Neuronal stem cell (in vitro differentiated cells): ENCODE data around the gene CCL5.

Source experiments
- DNase-seq: peaks from one replicate; pipeline ENCODE4 v3.0.0-alpha.2; 2013; ENCODE audit warnings: low spot score
- H2AFZ ChIP-seq: one replicate; pipeline ENCODE4 v1.6.1; 2013; ENCODE audit warnings: mild to moderate bottlenecking, low read length, inconsistent platforms
- H2AK5ac ChIP-seq: 2 replicates; pipeline ENCODE4 v1.6.1; 2013; ENCODE audit warnings: low read depth, mild to moderate bottlenecking, inconsistent platforms, low read length, moderate library complexity, mixed read lengths
- H2BK120ac ChIP-seq: 2 replicates; pipeline ENCODE4 v1.6.1; 2013; ENCODE audit warnings: low read depth, mild to moderate bottlenecking, inconsistent platforms, low read length, moderate library complexity, mixed read lengths
- H2BK12ac ChIP-seq: one replicate; pipeline ENCODE4 v1.6.1; 2013; ENCODE audit warnings: low read length, inconsistent platforms
- H2BK15ac ChIP-seq: 2 replicates; pipeline ENCODE4 v1.6.1; 2013; ENCODE audit warnings: mild to moderate bottlenecking, low read length, inconsistent platforms, mixed read lengths
- H2BK5ac ChIP-seq: one replicate; pipeline ENCODE4 v1.6.1; 2013; ENCODE audit warnings: inconsistent platforms, mild to moderate bottlenecking, low read length, moderate library complexity
- H3K14ac ChIP-seq: one replicate; pipeline ENCODE4 v1.6.1; 2013; ENCODE audit warnings: low read length, inconsistent platforms
- H3K18ac ChIP-seq: 2 replicates; pipeline ENCODE4 v1.6.1; 2013; ENCODE audit warnings: low read length, inconsistent platforms
- H3K23ac ChIP-seq: 2 replicates; pipeline ENCODE4 v1.6.1; 2013; ENCODE audit warnings: low read depth, mild to moderate bottlenecking, mixed read lengths, low read length, inconsistent platforms; ENCODE audit not compliant: poor library complexity
- H3K27ac ChIP-seq: replicated peaks from 3 replicates; pipeline ENCODE4 v1.5.1; 2013; ENCODE audit warnings: low read length, inconsistent platforms
- H3K27me3 ChIP-seq, 3 experiments: 2 replicates each; pipeline ENCODE4 v1.6.1; 2013; ENCODE audit warnings: low read length in 3 of 3, mild to moderate bottlenecking in 2 of 3, inconsistent platforms in 1 of 3, low read depth in 1 of 3, mixed read lengths in 1 of 3, moderate library complexity in 1 of 3; ENCODE audit not compliant: control insufficient read depth in 3 of 3, insufficient read depth in 3 of 3
- H3K36me3 ChIP-seq, 2 donors: replicated peaks in 1 of 2; 2 replicates each; pipeline ENCODE4 v1.6.1; 2013; ENCODE audit warnings: low read length in 2 of 2; ENCODE audit not compliant: control insufficient read depth in 2 of 2, insufficient read depth in 2 of 2
- H3K4ac ChIP-seq: 2 replicates; pipeline ENCODE4 v1.6.1; 2013; ENCODE audit warnings: inconsistent platforms, mild to moderate bottlenecking, low read length, moderate library complexity
- H3K4me1 ChIP-seq, 2 donors: 1 replicate in 1 of 2; 2 replicates in 1 of 2; pipeline ENCODE4 v1.6.1; 2013; ENCODE audit warnings: low read length in 2 of 2, low read depth in 1 of 2; ENCODE audit not compliant: control insufficient read depth in 2 of 2, insufficient read depth in 1 of 2
- H3K4me2 ChIP-seq: one replicate; pipeline ENCODE4 v1.6.1; 2013; ENCODE audit warnings: mild to moderate bottlenecking, low read length, inconsistent platforms; ENCODE audit not compliant: insufficient read depth, poor library complexity, severe bottlenecking
- H3K4me3 ChIP-seq, 2 donors: 2 replicates each; pipeline ENCODE4 v1.5.1; 2013; ENCODE audit warnings: low read length in 2 of 2, mild to moderate bottlenecking in 2 of 2, inconsistent platforms in 1 of 2, moderate library complexity in 1 of 2
- H3K79me1 ChIP-seq: one replicate; pipeline ENCODE4 v1.6.1; 2013; ENCODE audit warnings: low read depth, mild to moderate bottlenecking, inconsistent platforms, low read length, moderate library complexity
- H3K9ac ChIP-seq: one replicate; pipeline ENCODE4 v1.6.1; 2013; ENCODE audit warnings: mild to moderate bottlenecking, low read depth, low read length, inconsistent platforms; ENCODE audit not compliant: poor library complexity
- H3K9me3 ChIP-seq, 2 donors: replicated peaks in 1 of 2; 2 replicates each; pipeline versions ENCODE3 to v1.6.1; 2013; ENCODE audit warnings: low read length in 2 of 2, mild to moderate bottlenecking in 2 of 2, inconsistent platforms in 1 of 2, low read depth in 1 of 2, mixed read lengths in 1 of 2, moderate library complexity in 1 of 2; ENCODE audit not compliant: control insufficient read depth in 2 of 2, insufficient read depth in 1 of 2
- H4K8ac ChIP-seq: one replicate; pipeline ENCODE4 v1.6.1; 2013; ENCODE audit warnings: low read depth, mild to moderate bottlenecking, inconsistent platforms, low read length, moderate library complexity
- H4K91ac ChIP-seq: one replicate; pipeline ENCODE4 v1.6.1; 2013; ENCODE audit warnings: low read length, low read depth, mild to moderate bottlenecking, inconsistent platforms; ENCODE audit not compliant: poor library complexity
- WGBS, 2 donors: extraction: QIAGEN DNeasy Blood & Tissue Kit; methylation state at CpG; one replicate each; pipeline ENCODE4 v1.1.7; 2013; ENCODE audit warnings: missing lambda C conversion rate in 2 of 2, mixed read lengths in 1 of 2; ENCODE audit not compliant: insufficient read length in 2 of 2, insufficient replicate concordance in 1 of 2; ENCODE audit errors: extremely low coverage in 2 of 2; 5-methylcytosine and 5-hydroxymethylcytosine counted together

The CCL5 gene

GRCh38 chr17:35892091-35893035, 12.2 kb upstream of the CCL5 start:
- no peak overlapping the region for H4K91ac ChIP-seq
- no peak overlapping the region for H2AFZ ChIP-seq
- no CpG with 5 or more reads among the region's 6 CpGs for WGBS, 2 donors
- H3K18ac ChIP-seq, result no peak overlapping the region
- H2AK5ac ChIP-seq, result no peak overlapping the region
- H3K4me3 ChIP-seq, result no peak overlapping the region
- no peak overlapping the region for H2BK15ac ChIP-seq
- H3K4me2 ChIP-seq, result no peak overlapping the region
- H3K36me3 ChIP-seq, result no peaks in the 10 kb centered on the region
- no peak overlapping the region for H2BK5ac ChIP-seq
- H3K4ac ChIP-seq, result no peak overlapping the region
- H3K23ac ChIP-seq, result no peak overlapping the region
- no peaks in the 10 kb centered on the region for H3K79me1 ChIP-seq
- H3K4me1 ChIP-seq, result peaks cover 0 to 7% of the 10 kb centered on the region in 2 donors
- peaks cover 0 to 2% of the 10 kb centered on the region in 2 donors for H3K9me3 ChIP-seq
- DNase-seq, result no peak
- H3K27me3 ChIP-seq, result peaks cover 0 to 4% (median 0%) of the 10 kb centered on the region in 3 experiments
- H3K9ac ChIP-seq, result no peak overlapping the region
- no peak overlapping the region for H3K27ac ChIP-seq
- H3K14ac ChIP-seq, result no peak overlapping the region
- H2BK120ac ChIP-seq, result no peak overlapping the region
- H2BK12ac ChIP-seq, result no peak overlapping the region
- no peak overlapping the region for H4K8ac ChIP-seq

- no CpG with 5 or more reads among the region's 4 CpGs for WGBS, 2 donors
- no peak overlapping the region for H2BK12ac ChIP-seq
- H3K36me3 ChIP-seq, result no peaks in the 10 kb centered on the region
Observed at GRCh38 chr17:35891269-35891668, 11.1 kb upstream of the CCL5 start.

GRCh38 chr17:35890774-35891155, 10.6 kb upstream of the CCL5 start:
- Histone ChIP-seq H3K4ac (no peak overlapping the region), H2BK15ac (no peak overlapping the region), H3K4me2 (no peak overlapping the region), H3K79me1 (no peaks in the 10 kb centered on the region), H3K27me3 (peaks cover 0 to 4% (median 0%) of the 10 kb centered on the region in 3 experiments), H3K18ac (no peak overlapping the region), H2BK5ac (no peak overlapping the region), H3K23ac (no peak overlapping the region), H2AFZ (no peak overlapping the region), H3K14ac (no peak overlapping the region), H3K4me3 (no peak overlapping the region), H3K36me3 (no peaks in the 10 kb centered on the region), H2BK120ac (no peak overlapping the region), H3K9me3 (peaks cover 0 to 2% of the 10 kb centered on the region in 2 donors), H3K4me1 (peaks cover 0 to 7% of the 10 kb centered on the region in 2 donors), H4K8ac (no peak overlapping the region), H3K9ac (no peak overlapping the region), H2BK12ac (no peak overlapping the region), H4K91ac (no peak overlapping the region), H3K27ac (no peak overlapping the region), H2AK5ac (no peak overlapping the region)
- no peak for DNase-seq
- WGBS, 2 donors, result no CpG with 5 or more reads among the region's 4 CpGs

More at GRCh38 chr17:35891269-35891668, 11.1 kb upstream of the CCL5 start:
- Histone ChIP-seq H3K4me3 (no peak overlapping the region), H3K18ac (no peak overlapping the region), H3K9ac (no peak overlapping the region), H2AFZ (no peak overlapping the region), H3K27me3 (peaks cover 0 to 4% (median 0%) of the 10 kb centered on the region in 3 experiments), H2BK15ac (no peak overlapping the region), H4K8ac (no peak overlapping the region), H3K9me3 (peaks cover 0 to 2% of the 10 kb centered on the region in 2 donors), H3K23ac (no peak overlapping the region), H3K27ac (no peak overlapping the region), H2AK5ac (no peak overlapping the region), H4K91ac (no peak overlapping the region), H3K14ac (no peak overlapping the region), H2BK5ac (no peak overlapping the region), H2BK120ac (no peak overlapping the region), H3K79me1 (no peaks in the 10 kb centered on the region), H3K4ac (no peak overlapping the region), H3K4me1 (peaks cover 0 to 7% of the 10 kb centered on the region in 2 donors), H3K4me2 (no peak overlapping the region)
- no peak for DNase-seq
